HepG2 (cell line): ENCODE data around the gene SPACDR. TPM values are rescaled to one million over a fixed set of nuclear protein-coding genes. Genes with fewer than 3 reads are reported as not detected.

Experiments
- FOSL1 ChIP-seq: sonication (generic); formaldehyde crosslinking; IDR thresholded peaks from 2 replicates; pipeline ENCODE4 v1.9.0; 2021; ENCODE audit warnings: missing genetic modification reagents, borderline replicate concordance
- FOXO1 ChIP-seq: sonication (generic); formaldehyde crosslinking; IDR thresholded peaks from 2 replicates; pipeline ENCODE4 v1.4.0; 2020; ENCODE audit warnings: missing genetic modification reagents
- HNF1A ChIP-seq, 2 experiments: sonication (generic) in 1 of 2; formaldehyde crosslinking in 1 of 2; IDR thresholded peaks; 2 replicates each; pipeline versions ENCODE4 v1.4.0 to v1.6.1; 2016 to 2020; ENCODE audit warnings: borderline replicate concordance in 1 of 2, low read depth in 1 of 2, mild to moderate bottlenecking in 1 of 2, missing genetic modification reagents in 1 of 2
- HOXA5 ChIP-seq: sonication (generic); formaldehyde crosslinking; IDR thresholded peaks from 2 replicates; pipeline ENCODE4 v1.4.0; 2020; ENCODE audit warnings: missing genetic modification reagents
- MTA1 ChIP-seq: sonication (generic); formaldehyde crosslinking; IDR thresholded peaks from 2 replicates; pipeline ENCODE4 v1.4.0; 2020; ENCODE audit warnings: missing genetic modification reagents, mild to moderate bottlenecking, borderline replicate concordance
- NAIF1 ChIP-seq: sonication (generic); formaldehyde crosslinking; IDR thresholded peaks from 2 replicates; pipeline ENCODE4 v1.5.0; 2020; ENCODE audit warnings: mild to moderate bottlenecking, missing genetic modification reagents, borderline replicate concordance
- NFIB ChIP-seq: sonication (generic); formaldehyde crosslinking; IDR thresholded peaks from 2 replicates; pipeline ENCODE4 v1.9.0; 2021; ENCODE audit warnings: missing genetic modification reagents, mild to moderate bottlenecking, borderline replicate concordance
- PBX3 ChIP-seq: sonication (generic); formaldehyde crosslinking; IDR thresholded peaks from 2 replicates; pipeline ENCODE4 v1.8.1; 2023; ENCODE audit warnings: missing genetic modification reagents, inconsistent platforms, borderline replicate concordance
- SAFB2 ChIP-seq: sonication (generic); formaldehyde crosslinking; IDR thresholded peaks from 2 replicates; pipeline ENCODE4 v1.5.1; 2020; ENCODE audit warnings: missing genetic modification reagents, low read depth, mild to moderate bottlenecking, borderline replicate concordance
- TFAP4 ChIP-seq: sonication (generic); IDR thresholded peaks from 2 replicates; pipeline ENCODE4 v1.6.1; 2016; ENCODE audit warnings: low read depth, borderline replicate concordance
- YEATS2 ChIP-seq: sonication (generic); formaldehyde crosslinking; IDR thresholded peaks from 2 replicates; pipeline ENCODE4 v1.4.0; 2020; ENCODE audit warnings: missing genetic modification reagents, borderline replicate concordance
- ZFAT ChIP-seq: sonication (generic); formaldehyde crosslinking; conservative IDR thresholded peaks from 2 replicates; pipeline ENCODE4 v1.8.1; 2023; ENCODE audit warnings: missing genetic modification reagents, inconsistent platforms
- ZFP82 ChIP-seq: sonication (generic); formaldehyde crosslinking; IDR thresholded peaks from 2 replicates; pipeline ENCODE4 v1.5.1; 2020; ENCODE audit warnings: mild to moderate bottlenecking, missing genetic modification reagents, borderline replicate concordance
- ZKSCAN1 ChIP-seq: fragments of 150-350 bp; IDR thresholded peaks from 2 replicates; pipeline ENCODE4 v1.6.1; 2014; ENCODE audit warnings: low read length
- ZNF124 ChIP-seq: sonication (generic); formaldehyde crosslinking; IDR thresholded peaks from 2 replicates; pipeline ENCODE4 v1.4.0; 2020; ENCODE audit warnings: missing genetic modification reagents
- ZNF362 ChIP-seq: sonication (generic); formaldehyde crosslinking; IDR thresholded peaks from 2 replicates; pipeline ENCODE4 v1.4.0; 2020; ENCODE audit warnings: missing genetic modification reagents, mild to moderate bottlenecking, borderline replicate concordance
- ZNF550 ChIP-seq: sonication (generic); formaldehyde crosslinking; IDR thresholded peaks from 2 replicates; pipeline ENCODE4 v1.4.0; 2020; ENCODE audit warnings: mild to moderate bottlenecking, missing genetic modification reagents, borderline replicate concordance
- ZNF563 ChIP-seq: sonication (generic); formaldehyde crosslinking; IDR thresholded peaks from 2 replicates; pipeline ENCODE4 v1.8.0; 2022; ENCODE audit warnings: mild to moderate bottlenecking, moderate library complexity, missing genetic modification reagents
- ZNF724P ChIP-seq: sonication (generic); formaldehyde crosslinking; IDR thresholded peaks from 2 replicates; pipeline ENCODE4 v1.8.0; 2022; ENCODE audit warnings: missing genetic modification reagents, borderline replicate concordance
- ZNF879 ChIP-seq: sonication (generic); formaldehyde crosslinking; IDR thresholded peaks from 2 replicates; pipeline ENCODE4 v1.8.1; 2023; ENCODE audit warnings: missing genetic modification reagents
- ZSCAN12 ChIP-seq: sonication (generic); formaldehyde crosslinking; IDR thresholded peaks from 2 replicates; pipeline ENCODE4 v1.9.0; 2021; ENCODE audit warnings: mild to moderate bottlenecking, missing genetic modification reagents
- polyA plus RNA-seq, 8 experiments: library from polyadenylated mRNA; depleted of rRNA in 3 of 8; stranded (reverse) in 7 of 8; unstranded in 1 of 8; fragments of >200 nt; fragmentation: Illumina TruSeq in 4 of 8; extraction: Trizol in 4 of 8; gene quantifications; 2 replicates each; pipeline versions ENCODE4 v1.2.1 to v1.2.3, GENCODE V29; 2011 to 2016; ENCODE audit warnings: low read depth in 4 of 8, missing spikeins in 1 of 8, mixed read lengths in 1 of 8; ENCODE audit not compliant: insufficient read depth in 1 of 8
- total RNA-seq, 5 experiments: library from RNA; depleted of rRNA; stranded (reverse); fragments of >200 nt; fragmentation: Illumina TruSeq; extraction: Trizol; gene quantifications; 2 replicates each; pipeline ENCODE4 v1.2.3, GENCODE V29; 2016; ENCODE audit warnings: low read depth in 1 of 5

SPACDR gene
- total and polyA plus RNA-seq, 2 of the 13 experiments (the other 11 are each of a cell fraction or from before 2014, with no cell fraction given), result 0.41 TPM; not detected in 1

- TF ChIP-seq MTA1 (CRISPR knock-in tag) (peak; percentile 39; the same call in 1 of the 2 replicates), ZKSCAN1 (no peak), YEATS2 (CRISPR knock-in tag) (no peak; the same call in 1 of the 2 replicates), ZFAT (CRISPR knock-in tag) (no peak), SAFB2 (CRISPR knock-in tag) (0 out of 2 replicates have a peak, but pooled peaks have one; percentile 30), TFAP4 (no peak), HNF1A (IDR thresholded peaks at IDR 0.05; ENCODE audit: low read depth) (no peak), HNF1A (CRISPR knock-in tag; IDR thresholded peaks at IDR 0.05; ENCODE audit: borderline replicate concordance) (peak; percentile 60; the same call in 1 of the 2 replicates), FOSL1 (CRISPR knock-in tag) (no peak), ZNF550 (CRISPR knock-in tag) (no peak), ZNF724P (no peak), ZNF879 (CRISPR knock-in tag) (no peak), ZNF563 (CRISPR knock-in tag) (no peak), HOXA5 (no peak), ZSCAN12 (CRISPR knock-in tag) (no peak), NFIB (CRISPR knock-in tag) (no peak), ZNF124 (CRISPR knock-in tag) (no peak), ZNF362 (CRISPR knock-in tag) (no peak), NAIF1 (CRISPR knock-in tag) (no peak), PBX3 (CRISPR knock-in tag) (no peak), FOXO1 (peak; percentile 5; the same call in 1 of the 2 replicates), ZFP82 (CRISPR knock-in tag) (no peak)
Observed at GRCh38 chr7:100469227-100470044, 5.4 kb upstream of the SPACDR start (continued).
